Stomach (tissue), 9 donors: ENCODE results near the gene EFCAB14. TPM values are rescaled to one million over a fixed set of nuclear protein-coding genes. Genes with fewer than 3 reads are reported as not detected.
"Not testable (repeated sequence)": the region's sequence is repeated elsewhere in the genome, so short reads cannot be mapped to it uniquely, and the experiment has no call there.

Source experiments
- DNase-seq, 2 donors: peaks; one replicate each; pipeline versions ENCODE4 v3.0.0 to v3.0.0-alpha.2; 2013 to 2019
- H3K27ac ChIP-seq, 5 donors: fragments of 200-600 bp in 4 of 5; sonication (generic) in 4 of 5; one replicate each; pipeline ENCODE4 v1.5.1; 2013 to 2019; ENCODE audit warnings: mild to moderate bottlenecking in 1 of 5, moderate library complexity in 1 of 5
- H3K27me3 ChIP-seq, 3 donors: fragments of 200-600 bp; sonication (generic); one replicate each; pipeline ENCODE4 v1.5.1; 2017 to 2019; ENCODE audit warnings: mixed run types in 1 of 3
- H3K36me3 ChIP-seq, 4 donors: fragments of 200-600 bp; sonication (generic); 1 replicate in 3 of 4; 2 replicates in 1 of 4; pipeline ENCODE4 v1.5.1; 2016 to 2019
- H3K4me1 ChIP-seq, 4 donors: fragments of 200-600 bp; sonication (generic); one replicate each; pipeline ENCODE4 v1.5.1; 2016 to 2019
- H3K4me3 ChIP-seq, 4 donors: fragments of 200-600 bp; sonication (generic) in 3 of 4; one replicate each; pipeline ENCODE4 v1.5.1; 2016 to 2019; ENCODE audit warnings: mild to moderate bottlenecking in 1 of 4
- H3K9me3 ChIP-seq, 4 donors: fragments of 200-600 bp; sonication (generic); one replicate each; pipeline ENCODE4 v1.5.1; 2016 to 2019
- EP300 ChIP-seq: sonication (generic); formaldehyde crosslinking; IDR thresholded peaks from one replicate; pipeline ENCODE4 v1.6.1; 2017; ENCODE audit warnings: antibody characterized with exemption
- POLR2A ChIP-seq, 4 donors: fragments of 450-650 bp; IDR thresholded peaks; one replicate each; pipeline ENCODE4 v1.6.1; 2016; ENCODE audit warnings: antibody characterized with exemption in 4 of 4, control low read depth in 2 of 4, mild to moderate bottlenecking in 1 of 4, moderate library complexity in 1 of 4
- POLR2AphosphoS5 ChIP-seq, 3 donors: sonication (generic); formaldehyde crosslinking; IDR thresholded peaks; one replicate each; pipeline ENCODE4 v1.6.1; 2016; ENCODE audit warnings: antibody characterized with exemption in 3 of 3
- WGBS, 5 donors: extraction: QIAGEN DNeasy Blood & Tissue Kit in 3 of 5; methylation state at CpG; one replicate each; pipeline versions ENCODE4 v1.1.5 to v1.1.7; 2013 to 2018; 5-methylcytosine and 5-hydroxymethylcytosine counted together
- intact Hi-C: fragments of 100-400 bp; cut with DNase I; formaldehyde crosslinking; loops from one replicate; pipeline ENCODE4 v1.15.1; 2023; ENCODE audit warnings: low total_unique reads
- polyA plus RNA-seq, 3 donors: library from polyadenylated mRNA; stranded (reverse); fragments of 200-250 nt; gene quantifications; one replicate each; pipeline ENCODE4 v1.2.3, GENCODE V29; 2013
- total RNA-seq, 5 donors: library from RNA; depleted of rRNA; stranded (reverse); fragments of >200 nt; gene quantifications; one replicate each; pipeline versions ENCODE4 v1.1.0 to v1.2.3, GENCODE V29; 2014 to 2016
- TF ChIP-seq, protein P1 (sequence below), 7 experiments: fragments of 450-650 bp in 4 of 7; fragments of 200-600 bp in 3 of 7; sonication (generic) in 3 of 7; IDR thresholded peaks; one replicate each; pipeline ENCODE4 v1.5.1; 2016 to 2019; ENCODE audit warnings: antibody characterized with exemption in 7 of 7, control low read depth in 2 of 7, mild to moderate bottlenecking in 1 of 7
- donor health status: healthy with polysubstance abuse.
- donor health status: Bipolar disorder and iron deficiency.
- donor health status: healthy.

The EFCAB14 gene
- total and polyA plus RNA-seq, 8 donors = 19.6 to 164 (median 53.8) TPM

DNA sequence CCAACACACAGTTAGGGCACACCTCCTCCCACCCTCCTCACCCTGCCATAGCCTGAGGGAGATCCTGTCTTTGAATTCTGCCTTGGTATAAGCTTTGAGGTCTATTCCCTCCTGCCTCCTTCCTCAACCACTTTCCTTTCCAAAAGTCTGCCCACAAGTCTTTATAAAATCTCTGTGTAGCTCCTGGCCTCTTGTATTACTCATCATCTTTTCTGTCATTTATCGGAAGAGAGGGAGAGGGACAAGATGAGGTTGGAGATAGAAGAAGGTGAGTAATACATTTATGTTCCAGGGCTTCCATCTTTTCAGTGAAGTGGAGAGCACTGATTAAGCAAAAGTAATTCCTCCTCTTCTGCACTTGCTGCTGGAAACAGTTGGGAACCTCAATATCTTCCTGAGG is 30.5 kb upstream of the EFCAB14 start:
- Histone ChIP-seq H3K9me3 (no peaks in the 10 kb centered on the region), H3K27me3 (peaks cover 0 to 15% (median 0%) of the 10 kb centered on the region in 3 donors), H3K27ac (peak overlapping the region in 1 of 5 donors; percentile 8), H3K4me1 (peaks cover 0 to 7% (median 2%) of the 10 kb centered on the region in 4 donors), H3K36me3 (no peaks in the 10 kb centered on the region), H3K4me3 (no peak overlapping the region)
- intact Hi-C loops = no loop called here
- WGBS, 5 donors = 68 to 94% (median 77%) methylated on average over 1 of the region's 1 CpG
- TF ChIP-seq EP300 = no peak
- no peak for TF ChIP-seq POLR2AphosphoS5 (IDR thresholded peaks at IDR 0.05)
- TF ChIP-seq POLR2A (IDR thresholded peaks at IDR 0.05) = no peak
- TF ChIP-seq, protein P1, sequence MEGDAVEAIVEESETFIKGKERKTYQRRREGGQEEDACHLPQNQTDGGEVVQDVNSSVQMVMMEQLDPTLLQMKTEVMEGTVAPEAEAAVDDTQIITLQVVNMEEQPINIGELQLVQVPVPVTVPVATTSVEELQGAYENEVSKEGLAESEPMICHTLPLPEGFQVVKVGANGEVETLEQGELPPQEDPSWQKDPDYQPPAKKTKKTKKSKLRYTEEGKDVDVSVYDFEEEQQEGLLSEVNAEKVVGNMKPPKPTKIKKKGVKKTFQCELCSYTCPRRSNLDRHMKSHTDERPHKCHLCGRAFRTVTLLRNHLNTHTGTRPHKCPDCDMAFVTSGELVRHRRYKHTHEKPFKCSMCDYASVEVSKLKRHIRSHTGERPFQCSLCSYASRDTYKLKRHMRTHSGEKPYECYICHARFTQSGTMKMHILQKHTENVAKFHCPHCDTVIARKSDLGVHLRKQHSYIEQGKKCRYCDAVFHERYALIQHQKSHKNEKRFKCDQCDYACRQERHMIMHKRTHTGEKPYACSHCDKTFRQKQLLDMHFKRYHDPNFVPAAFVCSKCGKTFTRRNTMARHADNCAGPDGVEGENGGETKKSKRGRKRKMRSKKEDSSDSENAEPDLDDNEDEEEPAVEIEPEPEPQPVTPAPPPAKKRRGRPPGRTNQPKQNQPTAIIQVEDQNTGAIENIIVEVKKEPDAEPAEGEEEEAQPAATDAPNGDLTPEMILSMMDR (IDR thresholded peaks at IDR 0.05) = no peak
- DNase-seq = no peak

DNA sequence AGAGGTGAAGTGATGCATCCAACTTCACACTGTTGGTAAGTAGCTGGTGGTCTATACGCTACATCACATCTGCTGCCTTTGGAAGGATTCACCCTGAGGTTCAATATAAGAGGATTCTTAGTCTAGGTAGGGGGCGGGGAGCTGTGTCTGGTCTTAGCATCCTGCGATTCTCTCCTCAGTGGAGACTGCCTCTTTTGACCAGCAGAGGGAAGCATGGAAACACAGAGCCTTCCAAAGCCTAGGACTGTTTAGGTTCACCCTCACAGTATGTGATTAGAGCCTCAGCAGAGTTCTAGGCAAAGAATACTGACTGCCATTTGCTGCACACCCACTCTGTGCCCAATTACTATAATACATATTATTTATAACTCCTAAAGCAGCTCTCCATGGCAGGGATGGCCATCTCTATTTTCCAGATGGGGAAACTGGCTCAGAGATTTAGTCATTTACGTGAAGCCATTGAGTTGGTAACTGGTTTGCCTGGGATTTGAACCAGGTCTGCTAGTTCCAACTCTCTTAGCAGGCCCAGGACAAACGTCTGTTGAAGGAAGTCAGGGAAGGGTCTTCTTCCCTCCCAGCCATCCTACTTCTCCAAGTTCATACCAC is 28.9 kb upstream of the EFCAB14 start:
- 24 to 30% (median 29%) methylated on average over 5 of the region's 5 CpGs for WGBS, 5 donors
- intact Hi-C loops = no loop called here
- peaks cover 0 to 19% (median 0%) of the 10 kb centered on the region in 3 donors for H3K27me3 ChIP-seq
- no peaks in the 10 kb centered on the region for H3K36me3 ChIP-seq
- no peaks in the 10 kb centered on the region for H3K4me1 ChIP-seq
- H3K4me3 ChIP-seq = no peak overlapping the region
- no peak for TF ChIP-seq POLR2A (IDR thresholded peaks at IDR 0.05)
- TF ChIP-seq, protein P1 (IDR thresholded peaks at IDR 0.05) = peak in 5 of 7 experiments; percentile 47 to 75 (median 56)
- no peak overlapping the region for H3K27ac ChIP-seq
- H3K9me3 ChIP-seq = no peaks in the 10 kb centered on the region
- peak; percentile 57 to 77 for DNase-seq

- Histone ChIP-seq H3K9me3 (no peaks in the 10 kb centered on the region), H3K4me1 (no peaks in the 10 kb centered on the region), H3K36me3 (no peaks in the 10 kb centered on the region), H3K27ac (no peak overlapping the region), H3K4me3 (no peak overlapping the region), H3K27me3 (peaks cover 0 to 23% (median 0%) of the 10 kb centered on the region in 3 donors)
- WGBS, 5 donors = 45 to 69% (median 59%) methylated on average over 3 of the region's 3 CpGs
- no peak for DNase-seq
- TF ChIP-seq POLR2AphosphoS5 (IDR thresholded peaks at IDR 0.05) = no peak
- no peak for TF ChIP-seq EP300
- no peak for TF ChIP-seq POLR2A (IDR thresholded peaks at IDR 0.05)
- TF ChIP-seq, protein P1 (IDR thresholded peaks at IDR 0.05) = no peak
- intact Hi-C loops = no loop called here
These were observed 23.2 kb upstream of the EFCAB14 start for GRCh38 chr1:46742069-46742468.

DNA sequence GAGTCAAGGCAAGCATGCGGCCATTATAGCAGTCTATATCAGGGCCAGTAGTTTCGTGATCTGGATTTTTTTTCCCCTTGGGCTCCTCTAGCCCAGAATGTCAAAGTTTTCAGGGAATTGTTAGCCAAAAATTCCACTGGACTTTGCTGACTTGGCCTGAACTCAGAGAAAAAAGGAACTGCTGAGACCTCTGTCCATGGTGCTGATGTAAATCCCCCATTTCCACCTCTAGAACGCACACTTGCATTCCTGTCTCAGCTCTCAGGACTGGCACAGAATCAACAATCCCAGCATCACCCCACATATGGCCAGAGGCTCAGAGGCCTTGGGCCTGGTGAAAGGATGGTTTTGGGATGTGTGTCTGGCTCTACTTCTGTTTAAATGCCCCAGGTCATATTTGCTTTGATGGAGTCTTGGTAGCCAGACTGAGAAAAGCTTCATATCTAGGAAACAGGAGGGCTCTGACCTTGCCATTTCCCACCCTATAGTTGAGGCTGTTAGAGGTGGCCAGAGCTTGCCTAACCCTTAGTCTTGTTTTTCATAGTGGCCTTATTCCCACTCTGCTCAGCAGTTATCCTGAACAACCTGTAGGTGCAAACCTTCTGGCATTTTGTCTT is 16.9 kb upstream of the EFCAB14 start:
- intact Hi-C loops = no loop called here
- no peaks in the 10 kb centered on the region for H3K36me3 ChIP-seq
- no peak for TF ChIP-seq POLR2A (IDR thresholded peaks at IDR 0.05)
- no peak for TF ChIP-seq POLR2AphosphoS5 (IDR thresholded peaks at IDR 0.05)
- TF ChIP-seq EP300 = no peak
- TF ChIP-seq, protein P1 (IDR thresholded peaks at IDR 0.05) = no peak
- DNase-seq = peak in 1 of 2 donors; percentile 84
- H3K4me3 ChIP-seq = no peak overlapping the region
- H3K9me3 ChIP-seq = no peaks in the 10 kb centered on the region
- H3K27ac ChIP-seq = no peak overlapping the region
- no peaks in the 10 kb centered on the region for H3K4me1 ChIP-seq
- peaks cover 0 to 10% (median 0%) of the 10 kb centered on the region in 3 donors for H3K27me3 ChIP-seq
- 1 to 6% (median 3%) methylated on average over 2 to 3 of the region's 3 CpGs for WGBS, 5 donors

DNA sequence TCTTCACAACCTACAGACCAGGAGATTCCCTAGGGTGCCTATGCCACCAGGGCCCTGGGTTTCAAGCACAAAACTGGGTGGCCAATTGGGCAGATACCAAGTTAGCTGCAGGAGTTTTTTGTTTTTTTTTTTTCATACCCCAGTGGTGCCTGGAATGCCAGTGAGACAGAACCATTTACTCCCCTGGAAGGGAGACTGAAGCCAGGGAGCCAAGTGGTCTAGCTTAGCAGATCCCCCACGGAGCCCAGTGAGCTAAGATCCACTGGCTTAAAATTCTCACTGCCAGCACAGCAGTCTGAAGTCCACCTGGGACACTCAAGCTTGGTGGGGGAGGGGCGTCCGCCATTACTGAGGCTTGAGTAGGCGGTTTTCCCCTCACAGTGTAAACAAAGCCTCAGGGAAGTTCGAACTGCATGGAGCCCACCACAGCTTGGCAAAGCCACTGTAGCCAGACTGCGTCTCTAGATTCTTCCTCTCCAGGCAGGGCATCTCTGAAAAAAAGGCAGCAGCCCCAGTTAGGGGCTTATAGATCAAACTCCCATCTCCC is 9.5 kb upstream of the EFCAB14 start:
- intact Hi-C loops = loop anchor here (5.0 kb wide), 1 partner anchor 106 kb away; no protein-coding TSS in a partner anchor
- H3K27ac ChIP-seq, H3K9me3 ChIP-seq, H3K36me3 ChIP-seq, DNase-seq, H3K4me3 ChIP-seq, H3K4me1 ChIP-seq: not testable (repeated sequence)
- WGBS, 5 donors = 17 to 36% (median 23%) methylated on average over 5 to 6 of the region's 6 CpGs
- peaks cover 0 to 28% (median 3%) of the 10 kb centered on the region in 3 donors for H3K27me3 ChIP-seq
